Upper lobe of left lung (tissue), 6 donors: ENCODE results near the gene EXOC3. TPM values are rescaled to one million over a fixed set of nuclear protein-coding genes. Genes with fewer than 3 reads are reported as not detected.

Experiments used
- ATAC-seq, 2 donors: fragments of 200-7000 bp; cut with Tn5 transposase; one replicate each; pipeline ENCODE4 v1.9.1; 2022; ENCODE audit warnings: mild to moderate bottlenecking in 2 of 2, moderate library complexity in 2 of 2; ENCODE audit not compliant: low FRiP score in 2 of 2
- DNase-seq, 2 donors: peaks; one replicate each; pipeline ENCODE4 v3.0.0-alpha.2; 2019 to 2020
- H3K27ac ChIP-seq, 4 donors: fragments of 200-600 bp; sonication (generic); one replicate each; pipeline ENCODE4 v1.5.1; 2016 to 2019
- H3K27me3 ChIP-seq, 4 donors: fragments of 200-600 bp; sonication (generic); one replicate each; pipeline ENCODE4 v1.5.1; 2017 to 2019
- H3K36me3 ChIP-seq, 4 donors: fragments of 200-600 bp; sonication (generic); one replicate each; pipeline ENCODE4 v1.5.1; 2016 to 2019
- H3K4me1 ChIP-seq, 4 donors: fragments of 200-600 bp; sonication (generic); one replicate each; pipeline ENCODE4 v1.5.1; 2018 to 2019
- H3K4me3 ChIP-seq, 4 donors: fragments of 200-600 bp; sonication (generic); one replicate each; pipeline ENCODE4 v1.5.1; 2017 to 2019; ENCODE audit warnings: mild to moderate bottlenecking in 2 of 4, moderate library complexity in 1 of 4
- H3K9me3 ChIP-seq, 4 donors: fragments of 200-600 bp; sonication (generic); one replicate each; pipeline ENCODE4 v1.5.1; 2018 to 2019
- CTCF ChIP-seq, 6 experiments: fragments of 450-650 bp in 4 of 6; fragments of 200-600 bp in 2 of 6; sonication (generic) in 2 of 6; IDR thresholded peaks; one replicate each; pipeline ENCODE4 v1.5.1; 2016 to 2019; ENCODE audit warnings: antibody characterized with exemption in 6 of 6
- EP300 ChIP-seq, 4 donors: sonication (generic); formaldehyde crosslinking; IDR thresholded peaks; one replicate each; pipeline ENCODE4 v1.5.1; 2017; ENCODE audit warnings: antibody characterized with exemption in 4 of 4, control low read depth in 2 of 4
- POLR2A ChIP-seq, 4 donors: fragments of 450-650 bp; IDR thresholded peaks; one replicate each; pipeline ENCODE4 v1.5.1; 2016 to 2017; ENCODE audit warnings: antibody characterized with exemption in 4 of 4, mild to moderate bottlenecking in 2 of 4
- POLR2AphosphoS5 ChIP-seq, 2 donors: sonication (generic); formaldehyde crosslinking; IDR thresholded peaks; one replicate each; pipeline ENCODE4 v1.5.1; 2017; ENCODE audit warnings: antibody characterized with exemption in 2 of 2
- WGBS, 2 donors: methylation state at CpG; one replicate each; pipeline ENCODE4 v1.1.5; 2017 to 2018; 5-methylcytosine and 5-hydroxymethylcytosine counted together
- total RNA-seq, 6 donors: library from RNA; depleted of rRNA in 4 of 6; stranded (reverse); fragments of >200 nt in 4 of 6; gene quantifications; one replicate each; pipeline versions ENCODE4 v1.1.0 to v1.2.1, GENCODE V29; 2016 to 2021
- donor health status: DM: no; HTN: no; CAD: no; lungs with moderate emphysema.
- donor health status: DM: no; HTN: yes; CAD: no; lungs with severe emphysema.

Gene EXOC3
- total RNA-seq, 6 donors from 2014 or later, result 43.6 to 149 (median 64.5) TPM

GRCh38 chr5:432201-432927 is 10.6 kb upstream of the EXOC3 start:
- ATAC-seq (no peak), DNase-seq (peak in 1 of 2 donors; percentile 68)
- no peaks in the 10 kb centered on the region for H3K27me3 ChIP-seq
- peaks cover 0 to 5% (median 2%) of the 10 kb centered on the region in 4 donors for H3K4me1 ChIP-seq
- peak overlapping the region in 1 of 4 donors; percentile 20 for H3K27ac ChIP-seq
- no peak overlapping the region for H3K4me3 ChIP-seq
- H3K36me3 ChIP-seq, result no peaks in the 10 kb centered on the region
- TF ChIP-seq CTCF (IDR thresholded peaks at IDR 0.05) (no peak), EP300 (IDR thresholded peaks at IDR 0.05) (no peak), POLR2AphosphoS5 (IDR thresholded peaks at IDR 0.05) (no peak), POLR2A (IDR thresholded peaks at IDR 0.05) (no peak)
- 69 to 70% methylated on average over 14 to 18 of the region's 18 CpGs for WGBS, 2 donors
- no peaks in the 10 kb centered on the region for H3K9me3 ChIP-seq

DNA sequence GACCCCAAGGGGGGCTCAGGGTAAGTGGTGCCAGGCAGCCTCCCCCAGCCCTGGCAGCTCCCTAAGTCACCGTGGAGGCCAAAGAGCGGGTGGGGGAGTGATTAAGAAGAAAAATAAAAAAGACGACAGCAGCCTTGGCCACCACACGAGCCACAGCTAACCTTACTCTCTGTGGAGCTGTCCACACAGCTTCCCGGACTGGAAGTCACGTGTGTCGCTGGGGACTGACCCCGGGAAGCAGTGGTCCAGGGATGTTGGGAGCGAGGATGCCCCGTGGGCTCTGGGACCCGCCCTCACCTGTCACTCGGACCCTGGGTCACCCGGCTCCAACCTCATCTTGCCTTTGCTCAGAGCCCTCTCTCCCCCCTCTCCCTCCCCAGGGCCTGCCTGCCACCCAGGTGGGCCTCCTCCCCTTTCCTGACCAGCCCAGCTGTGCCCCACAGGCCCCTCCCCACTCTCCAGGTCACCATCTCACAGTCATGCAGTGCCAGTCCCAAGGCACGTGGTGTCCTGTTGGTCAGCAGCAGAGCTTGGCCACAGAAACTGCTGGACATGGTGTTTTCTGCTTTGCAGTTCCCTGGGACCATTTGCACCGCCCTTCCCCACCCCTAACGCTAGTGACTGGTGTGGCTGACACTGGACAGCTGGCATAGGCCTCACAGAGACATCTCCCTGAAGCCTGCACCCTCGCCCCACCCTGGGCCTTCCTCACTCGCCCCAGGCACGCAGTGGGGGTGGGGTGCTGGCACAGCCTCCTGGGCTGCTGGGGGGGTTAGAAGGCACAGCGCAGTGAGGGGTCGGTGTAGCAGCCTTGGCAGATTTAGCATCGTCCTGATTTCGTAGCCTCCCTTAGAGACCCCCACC is 9.8 kb upstream of the EXOC3 start:
- TF ChIP-seq CTCF (IDR thresholded peaks at IDR 0.05) (no peak), EP300 (IDR thresholded peaks at IDR 0.05) (peak in 1 of 4 donors; percentile 23), POLR2AphosphoS5 (IDR thresholded peaks at IDR 0.05) (peak; percentile 60 to 65), POLR2A (IDR thresholded peaks at IDR 0.05) (no peak)
- WGBS, 2 donors, result 67 to 76% methylated on average over 16 to 23 of the region's 23 CpGs
- peak in 1 of 2 donors; percentile 72 for DNase-seq
- ATAC-seq, result peak in 1 of 2 donors; percentile 7
- Histone ChIP-seq H3K9me3 (no peaks in the 10 kb centered on the region), H3K36me3 (no peaks in the 10 kb centered on the region), H3K4me1 (peaks cover 0 to 5% (median 2%) of the 10 kb centered on the region in 4 donors), H3K27ac (peak overlapping the region in 1 of 4 donors; percentile 20), H3K4me3 (no peak overlapping the region), H3K27me3 (no peaks in the 10 kb centered on the region)

GRCh38 chr5:433836-434235 is 9.1 kb upstream of the EXOC3 start:
- Histone ChIP-seq H3K9me3 (no peaks in the 10 kb centered on the region), H3K4me1 (peaks cover 0 to 5% (median 2%) of the 10 kb centered on the region in 4 donors), H3K4me3 (no peak overlapping the region), H3K27ac (no peak overlapping the region), H3K27me3 (no peaks in the 10 kb centered on the region), H3K36me3 (no peaks in the 10 kb centered on the region)
- ATAC-seq (peak in 1 of 2 donors; percentile 2), DNase-seq (peak in 1 of 2 donors; percentile 73)
- WGBS, 2 donors, result 83 to 89% methylated on average over 8 to 14 of the region's 16 CpGs
- TF ChIP-seq EP300 (IDR thresholded peaks at IDR 0.05) (no peak), POLR2A (IDR thresholded peaks at IDR 0.05) (no peak), CTCF (IDR thresholded peaks at IDR 0.05) (no peak), POLR2AphosphoS5 (IDR thresholded peaks at IDR 0.05) (no peak)

DNA sequence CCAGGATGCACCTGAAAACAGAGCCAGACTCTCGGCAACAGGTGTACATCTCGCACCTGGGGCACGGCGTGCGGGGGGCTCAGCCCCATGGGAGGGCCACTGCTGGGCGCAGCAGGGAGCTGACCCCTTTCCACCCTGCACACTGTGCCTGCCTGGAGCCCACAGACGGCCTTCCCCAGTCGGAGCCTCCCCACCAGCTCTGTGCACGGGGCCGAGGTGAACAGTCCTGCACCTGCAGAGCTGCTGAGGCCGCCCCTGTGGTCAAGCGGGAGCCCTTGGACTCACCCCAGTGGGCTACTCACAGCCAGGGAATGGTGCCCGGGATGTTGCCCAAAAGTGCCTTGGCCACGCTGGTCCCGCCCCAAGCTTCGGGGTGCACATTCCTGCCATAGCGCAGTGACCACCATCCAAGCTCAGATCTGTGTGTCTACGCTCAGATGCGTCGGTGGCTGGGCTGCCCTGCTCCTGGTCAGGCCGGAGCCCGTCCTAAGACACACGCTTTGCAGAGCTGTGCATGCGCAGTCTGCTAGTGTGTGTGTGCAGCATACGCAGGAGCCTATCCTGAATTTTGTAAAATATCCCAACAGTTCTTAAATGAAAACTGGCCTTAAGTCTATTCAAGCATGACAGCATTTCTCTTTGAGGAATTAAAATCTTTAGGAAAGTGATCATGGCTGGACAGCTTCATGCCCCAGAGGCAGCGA is 8.4 kb upstream of the EXOC3 start:
- Histone ChIP-seq H3K4me3 (no peak overlapping the region), H3K27me3 (no peaks in the 10 kb centered on the region), H3K4me1 (peaks cover 0 to 5% (median 2%) of the 10 kb centered on the region in 4 donors), H3K36me3 (no peaks in the 10 kb centered on the region), H3K27ac (no peak overlapping the region), H3K9me3 (no peaks in the 10 kb centered on the region)
- DNase-seq, result peak in 1 of 2 donors; percentile 83
- no peak for ATAC-seq
- 87 to 94% methylated on average over 14 to 25 of the region's 26 CpGs for WGBS, 2 donors
- TF ChIP-seq POLR2AphosphoS5 (IDR thresholded peaks at IDR 0.05) (no peak), EP300 (IDR thresholded peaks at IDR 0.05) (no peak), POLR2A (IDR thresholded peaks at IDR 0.05) (no peak), CTCF (IDR thresholded peaks at IDR 0.05) (no peak)
